HG03159 (cell line): ENCODE data around the gene ADGRV1.
"Not testable (repeated sequence)": the region's sequence is repeated elsewhere in the genome, so short reads cannot be mapped to it uniquely, and the experiment has no call there.

Experiments used
- ATAC-seq: cut with Tn5 transposase; IDR thresholded peaks from one replicate; pipeline ENCODE4 v1.9.1; 2021; ENCODE audit warnings: mild to moderate bottlenecking, moderate library complexity; ENCODE audit not compliant: unreplicated experiment

ADGRV1 gene

DNA sequence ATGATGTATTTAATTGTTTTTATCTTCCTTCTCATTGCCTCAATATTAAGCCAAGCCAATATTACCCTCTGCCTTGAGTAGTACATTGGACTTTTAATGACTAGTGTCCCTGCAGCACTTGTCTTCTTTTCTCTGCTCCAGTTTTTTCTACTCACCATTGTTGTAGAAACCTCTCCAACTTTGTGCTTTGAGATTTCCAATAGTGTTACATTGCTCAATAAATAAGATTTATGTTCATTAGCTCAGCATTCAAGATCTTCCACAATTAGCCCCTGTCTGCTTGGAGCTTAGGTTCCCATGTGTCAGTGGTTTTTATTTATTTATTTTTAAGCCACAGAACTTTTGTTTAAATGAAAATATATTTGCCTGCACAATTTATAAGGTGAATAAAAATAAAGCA is 145.3 kb downstream of the ADGRV1 start:
- no peak for ATAC-seq

DNA sequence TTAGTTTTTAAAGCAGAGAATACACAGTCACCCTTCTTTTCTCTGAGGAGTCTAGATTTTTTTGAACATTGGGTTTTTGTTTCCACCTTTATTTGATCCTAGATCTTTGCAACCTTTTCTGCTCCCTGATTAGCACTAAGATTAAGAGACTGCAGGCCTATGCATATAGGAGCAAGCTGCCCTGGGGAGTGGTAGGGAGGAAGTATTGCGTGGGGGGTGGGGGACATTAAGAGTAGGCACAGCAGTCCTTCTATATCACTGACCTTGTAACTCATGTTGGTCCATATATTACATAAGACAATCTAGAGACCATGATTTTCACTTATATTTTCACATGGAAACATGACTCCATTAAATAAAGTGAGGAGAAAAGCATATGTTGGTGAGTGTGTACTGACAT is 149.1 kb downstream of the ADGRV1 start:
- ATAC-seq = no peak

DNA sequence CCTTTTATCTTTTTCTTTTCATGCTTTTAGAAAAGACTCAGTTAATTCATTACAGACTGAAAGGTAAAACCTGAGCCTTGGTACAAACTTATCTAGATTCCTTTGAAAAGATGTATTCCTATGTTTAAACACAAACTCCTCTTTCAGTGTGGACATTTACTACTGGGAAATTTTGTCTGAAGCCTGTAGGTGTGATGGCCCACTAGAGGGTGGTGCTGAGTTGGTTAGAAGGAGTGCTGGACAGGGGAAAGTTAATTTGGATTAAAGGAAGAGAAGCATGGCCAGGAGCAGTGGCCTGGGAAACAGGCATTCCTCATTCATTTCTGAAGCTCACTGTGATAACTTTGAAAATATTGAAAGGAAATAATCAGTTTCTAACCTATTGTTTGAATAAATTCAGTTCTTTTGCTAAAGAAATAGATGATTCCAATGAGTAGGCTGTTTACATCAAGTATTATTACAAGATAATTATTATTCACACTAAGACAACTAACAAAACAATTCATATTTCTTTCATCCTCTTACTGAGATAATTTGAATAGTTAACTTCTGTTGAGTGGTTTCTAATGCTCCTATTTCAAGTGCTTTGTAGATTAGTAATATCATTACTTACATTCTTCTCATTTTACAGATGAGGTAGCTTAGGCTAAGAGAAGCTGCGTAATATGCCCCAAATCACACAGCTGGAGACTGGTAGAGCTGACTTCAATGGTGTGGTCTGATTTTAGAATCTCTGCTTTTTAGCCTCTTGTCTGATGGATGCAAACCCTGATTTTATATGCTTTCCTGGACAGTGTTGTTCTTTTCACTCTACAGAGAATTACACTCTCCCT is 150.9 kb downstream of the ADGRV1 start:
- peak; percentile 84 for ATAC-seq

DNA sequence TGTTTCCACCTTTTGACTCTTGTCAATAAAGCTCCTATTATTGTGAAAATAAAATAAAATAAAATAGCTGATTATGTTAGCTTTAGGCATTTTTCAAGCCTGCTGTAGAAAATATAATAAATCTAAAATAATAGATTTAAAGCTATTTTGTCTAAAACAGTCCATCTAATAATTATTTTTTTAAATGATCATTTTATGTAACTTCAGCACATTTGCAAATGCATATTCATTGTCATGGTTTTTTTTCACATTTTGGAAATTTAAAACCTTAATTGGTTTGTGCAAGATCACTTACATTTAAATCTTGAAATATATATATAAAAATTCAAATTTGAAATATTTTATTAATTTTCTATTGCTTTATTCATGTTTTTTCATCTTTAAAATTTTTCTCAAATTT is 159.8 kb downstream of the ADGRV1 start:
- ATAC-seq = no peak

DNA sequence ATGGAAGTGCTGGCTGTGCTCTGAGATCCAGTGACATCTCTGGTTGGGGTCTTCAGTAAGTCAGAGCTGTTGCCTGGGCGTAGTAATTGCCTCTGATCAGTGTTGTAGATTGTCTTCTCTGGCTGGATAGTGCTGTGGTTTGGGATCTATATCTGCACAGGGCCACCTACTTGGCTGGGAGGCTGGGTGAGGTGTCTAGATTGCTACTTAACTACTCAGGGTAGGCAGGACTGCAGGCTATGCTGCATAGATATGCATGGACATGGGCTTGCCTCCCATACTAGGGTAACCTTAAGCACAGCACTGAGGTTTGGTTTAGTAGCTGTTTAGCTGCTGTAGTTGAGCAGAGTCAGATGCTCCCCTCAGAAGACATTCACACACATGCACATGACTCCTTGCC is 181.0 kb downstream of the ADGRV1 start:
- ATAC-seq = no peak

DNA sequence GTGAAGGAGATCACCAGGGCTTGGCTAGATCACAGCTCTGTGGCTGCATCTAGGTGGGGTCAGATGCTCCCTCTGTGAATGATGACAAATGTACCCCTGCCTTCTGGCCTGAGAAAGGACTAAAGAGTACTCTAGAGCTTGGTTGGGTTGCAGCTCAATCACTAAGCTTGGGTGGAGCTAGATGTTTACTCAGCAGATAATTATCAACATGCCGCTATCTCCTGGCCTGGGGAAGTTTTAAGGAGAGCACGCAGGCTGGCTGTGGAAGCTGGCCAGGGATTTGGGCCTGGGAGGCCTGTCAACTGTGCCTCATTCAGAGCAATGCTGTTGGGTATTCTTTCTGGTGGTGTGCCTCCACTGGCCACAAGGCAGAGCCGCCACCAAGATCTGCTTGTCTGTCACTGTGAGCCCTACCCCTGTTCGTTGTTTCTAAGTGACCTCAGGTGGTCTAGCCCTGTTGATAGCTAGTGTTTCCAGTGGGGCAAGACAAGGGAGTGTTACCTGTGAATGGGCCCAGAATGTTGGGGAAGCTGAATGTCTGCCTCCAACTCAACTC is 181.7 kb downstream of the ADGRV1 start:
- ATAC-seq = no peak

DNA sequence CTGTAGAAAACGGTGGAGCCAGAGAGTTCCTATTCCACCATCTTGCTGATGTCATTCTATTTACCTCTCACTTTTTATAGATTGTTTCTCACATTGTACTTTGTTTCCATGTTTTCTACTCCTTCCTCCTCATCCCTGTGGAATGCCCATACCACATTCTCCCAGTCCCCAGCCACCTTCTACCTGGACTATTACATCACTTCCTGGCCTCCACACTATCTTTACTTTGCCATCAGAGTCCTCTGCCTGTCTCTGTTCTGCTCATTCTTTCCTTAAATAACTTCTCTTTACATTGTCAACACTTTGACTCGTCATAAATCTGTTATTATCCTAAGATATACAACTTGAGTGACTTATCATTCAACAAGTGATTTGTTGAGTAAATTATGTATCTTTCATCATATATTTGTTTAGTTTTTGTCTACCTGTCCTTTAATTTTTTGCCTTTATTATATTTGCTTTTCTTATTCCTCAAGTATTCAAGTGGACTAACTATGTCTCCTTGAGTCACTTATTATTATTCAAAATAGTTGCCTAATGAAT is 182.5 kb downstream of the ADGRV1 start:
- ATAC-seq = no peak

DNA sequence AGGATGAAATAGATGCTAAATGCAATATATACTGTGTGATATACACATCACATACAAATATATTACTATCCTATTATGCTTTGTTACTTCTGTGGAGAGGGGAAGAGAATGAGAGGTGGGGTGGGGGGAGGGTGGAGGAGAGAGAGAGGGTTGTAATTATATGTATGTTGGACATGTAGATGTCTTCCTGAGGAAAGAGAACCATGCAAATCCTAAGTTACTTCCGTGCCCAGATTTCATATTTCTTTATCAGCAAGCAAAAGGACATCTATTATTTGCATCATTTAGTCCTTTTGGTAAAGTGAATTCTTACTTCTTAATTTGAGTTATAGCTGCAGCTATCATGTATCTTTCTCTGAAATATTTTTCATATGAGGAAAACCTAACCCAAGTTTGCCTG is 187.5 kb downstream of the ADGRV1 start:
- no peak for ATAC-seq

DNA sequence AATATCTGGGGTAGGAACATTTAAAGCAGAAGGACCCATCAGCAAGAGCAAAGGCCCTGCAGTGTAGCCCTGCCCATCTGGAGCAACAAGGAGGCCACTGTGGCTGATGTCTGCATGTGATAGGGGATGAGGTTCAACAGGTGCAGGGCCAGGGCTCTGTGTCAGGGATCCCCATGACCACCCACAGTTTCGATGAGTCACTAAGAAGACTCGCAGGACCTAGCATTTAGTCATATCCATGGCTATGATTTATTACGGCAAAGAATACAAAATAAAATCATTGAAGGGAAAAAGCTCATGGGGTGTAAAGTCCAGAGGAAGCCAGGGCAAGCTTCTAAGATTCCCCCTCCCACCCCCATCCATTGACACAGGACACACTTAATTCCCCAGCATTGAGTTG is 188.6 kb downstream of the ADGRV1 start:
- ATAC-seq = no peak

DNA sequence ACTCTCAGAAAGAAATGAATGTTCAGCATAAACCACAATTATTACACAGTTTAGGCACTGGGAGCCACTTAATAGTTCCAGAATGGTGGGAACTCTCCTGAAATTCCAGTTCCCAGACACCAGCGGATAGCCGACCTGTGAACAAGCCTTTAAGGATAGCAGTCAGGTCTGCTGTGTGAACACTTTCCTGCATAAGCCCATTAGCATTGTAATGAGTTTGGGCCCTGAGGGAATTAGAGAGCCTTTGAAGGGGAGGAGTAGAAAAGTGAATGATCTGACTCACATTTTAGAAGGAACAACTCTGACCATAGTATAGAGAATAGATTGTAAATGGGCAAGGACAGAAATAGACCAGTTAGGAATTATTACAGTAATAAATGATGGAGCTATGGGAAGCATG is 189.1 kb downstream of the ADGRV1 start:
- ATAC-seq = no peak

DNA sequence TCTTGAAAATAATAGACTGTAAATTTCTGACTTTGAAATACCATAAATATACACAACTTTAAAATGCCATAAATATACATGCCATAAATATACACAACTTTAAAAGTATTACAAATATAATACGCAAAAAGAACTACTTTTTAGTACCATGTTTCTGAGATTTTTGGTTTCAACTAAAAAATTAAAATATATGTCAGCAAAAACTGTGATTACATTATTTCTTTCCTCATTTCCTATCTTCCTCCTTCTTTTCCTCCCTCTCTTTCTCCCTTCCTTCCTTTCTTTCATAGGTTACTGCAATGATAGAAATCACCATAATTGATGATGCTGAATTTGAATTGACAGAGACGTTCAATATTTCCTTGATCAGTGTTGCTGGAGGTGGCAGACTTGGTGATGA is 200.5 kb downstream of the ADGRV1 start:
- ATAC-seq = no peak

DNA sequence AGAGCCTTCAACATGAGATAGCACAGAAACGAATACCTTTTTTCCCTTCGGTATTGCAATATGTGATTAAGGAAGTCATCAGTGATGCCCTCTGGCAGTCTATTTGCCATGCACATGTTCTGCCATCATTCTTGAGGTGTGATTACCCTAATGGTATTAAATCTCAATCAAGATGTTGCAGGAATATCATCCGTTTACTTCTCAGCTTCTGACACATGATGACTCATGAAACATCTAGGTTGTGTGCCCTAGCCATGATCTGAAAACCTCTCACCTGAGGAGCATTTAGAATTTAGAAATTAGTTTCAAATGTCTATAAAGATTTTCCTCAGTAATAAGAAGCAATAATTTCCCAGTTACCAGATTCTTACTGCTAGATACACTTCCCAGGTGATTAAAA is 209.1 kb downstream of the ADGRV1 start:
- no peak for ATAC-seq

DNA sequence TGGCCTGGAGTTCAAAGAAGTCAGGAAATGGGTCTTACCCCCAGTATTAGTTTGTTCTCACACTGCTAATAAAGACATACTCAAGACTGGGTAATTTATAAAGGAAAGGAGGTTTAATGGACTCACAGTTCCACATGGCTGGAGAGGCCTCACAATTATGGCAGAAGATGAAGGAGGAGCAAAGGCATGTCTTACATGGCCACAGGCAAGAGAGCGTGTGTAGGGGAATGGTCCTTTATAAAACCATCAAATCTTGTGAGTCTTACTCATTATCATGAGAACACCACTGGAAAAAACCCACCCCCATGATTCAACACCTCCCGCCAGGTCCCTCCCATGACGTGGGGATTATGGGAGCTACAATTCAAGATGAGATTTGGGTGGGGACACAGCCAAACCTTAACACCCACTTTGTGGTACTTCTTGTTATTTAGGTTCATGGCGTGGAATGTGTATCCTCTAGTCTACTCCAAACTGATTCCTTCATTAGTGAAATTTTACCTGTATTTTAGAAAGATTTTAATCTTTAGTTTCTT is 211.5 kb downstream of the ADGRV1 start:
- ATAC-seq = not testable (repeated sequence)

DNA sequence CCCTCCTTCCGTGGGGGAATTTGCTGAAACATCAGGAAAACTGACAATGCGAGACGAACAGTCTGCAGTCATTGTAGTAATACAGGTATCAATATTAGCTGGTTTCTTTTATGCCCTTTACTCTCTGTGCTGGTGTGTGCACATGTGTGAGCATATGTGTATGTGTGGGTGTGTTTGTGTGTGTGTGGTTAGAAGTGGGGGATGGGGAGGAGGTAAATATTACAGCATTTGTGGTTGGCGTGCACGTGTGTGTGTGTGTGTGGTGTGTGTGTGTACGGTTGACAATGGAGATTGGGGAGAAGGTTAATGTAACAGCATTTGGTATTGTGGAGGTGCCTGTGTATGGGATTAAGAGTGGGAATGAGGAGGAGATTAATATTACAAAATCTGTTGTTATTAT is 219.4 kb downstream of the ADGRV1 start:
- no peak for ATAC-seq

DNA sequence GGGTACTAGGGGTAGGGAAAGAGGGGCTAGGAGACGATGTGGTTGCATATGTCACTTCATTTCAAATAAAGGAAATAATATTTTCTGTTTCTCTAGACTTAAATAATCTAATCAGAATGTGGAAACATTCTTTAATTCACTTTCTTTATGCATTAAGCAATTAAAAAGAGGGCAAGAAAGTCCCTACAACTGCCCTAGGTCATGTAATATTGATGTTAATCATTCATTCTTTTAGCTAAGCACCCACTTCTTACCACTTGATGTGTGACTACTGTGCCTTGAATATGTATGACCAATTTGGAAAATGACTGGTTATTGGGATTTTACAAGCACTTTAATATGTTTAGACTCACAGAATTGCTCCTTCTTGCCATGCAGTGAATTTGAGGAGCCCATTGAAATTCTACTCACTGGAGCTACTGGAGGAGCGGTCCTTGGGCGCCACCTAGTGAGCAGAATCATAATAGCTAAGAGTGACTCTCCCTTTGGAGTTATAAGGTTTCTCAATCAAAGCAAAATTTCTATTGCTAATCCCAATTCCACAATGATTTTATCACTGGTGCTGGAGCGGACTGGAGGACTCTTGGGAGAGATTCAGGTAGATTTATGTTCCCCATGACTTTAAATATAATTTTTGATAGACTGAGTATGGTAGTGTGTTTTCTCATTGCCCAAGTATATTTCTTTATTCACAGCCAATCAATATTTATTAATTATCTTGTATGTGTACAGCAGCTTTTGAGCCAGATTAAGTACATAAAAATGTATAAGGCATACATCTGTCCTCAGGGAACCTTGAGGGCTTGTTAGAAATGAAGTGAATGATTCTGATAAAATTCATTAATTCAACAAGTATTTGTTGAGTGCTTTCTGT is 225.1 kb downstream of the ADGRV1 start:
- ATAC-seq = peak; percentile 98

DNA sequence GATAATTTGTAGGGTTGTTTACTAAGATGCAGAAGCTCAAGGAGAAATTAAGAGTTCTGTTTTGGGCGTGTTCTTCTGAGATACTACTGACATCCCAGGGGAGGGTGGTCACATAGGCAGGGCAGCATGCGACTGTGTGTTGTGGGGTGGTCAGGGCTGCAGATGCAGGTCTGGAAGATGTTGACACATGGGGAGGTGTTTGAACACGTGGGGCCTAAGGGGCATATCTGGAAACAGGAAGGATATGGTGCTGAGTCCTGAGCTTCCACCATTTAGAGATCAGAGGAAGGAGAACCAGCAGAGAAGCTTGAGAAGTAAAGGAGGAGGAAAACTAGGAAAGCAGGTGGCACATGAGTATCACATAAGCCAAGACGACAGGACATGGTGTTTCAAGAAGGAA is 228.2 kb downstream of the ADGRV1 start:
- ATAC-seq = no peak

DNA sequence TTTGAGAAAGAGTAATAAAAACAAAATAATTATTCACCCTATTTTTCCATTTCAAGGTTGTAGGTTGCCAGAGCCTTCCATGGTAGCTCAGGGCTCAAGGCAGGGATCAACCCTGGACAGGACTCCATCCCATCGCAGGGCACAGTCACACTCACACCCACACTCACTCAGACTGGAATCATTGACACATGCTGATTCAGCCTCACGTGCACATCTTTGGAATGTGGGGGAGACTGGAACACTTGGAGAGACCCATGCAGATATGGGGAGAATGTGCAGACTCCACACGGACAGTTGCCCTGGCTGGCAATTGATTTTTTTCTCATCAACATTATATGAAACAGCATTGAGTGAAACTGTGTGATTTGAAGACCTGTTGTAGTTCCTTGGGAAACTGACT is 234.1 kb downstream of the ADGRV1 start:
- no peak for ATAC-seq

DNA sequence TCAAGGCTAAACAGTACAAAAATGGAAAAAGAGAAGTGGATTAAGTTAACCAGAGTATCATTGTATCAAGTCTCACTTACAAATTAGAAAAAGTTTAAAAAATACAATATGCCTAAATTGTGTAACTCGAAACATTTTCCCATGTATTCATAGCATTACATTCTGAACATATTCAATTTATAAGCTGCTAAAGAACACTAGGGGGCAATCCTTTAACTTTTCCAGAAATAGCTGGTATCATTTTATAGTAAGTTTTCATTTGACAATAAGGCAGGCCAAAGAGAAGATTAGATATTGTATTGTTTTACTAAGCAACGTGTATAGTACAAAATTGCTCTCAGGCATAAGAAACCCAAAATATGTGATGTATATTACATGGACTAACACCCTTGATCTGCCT is 234.6 kb downstream of the ADGRV1 start:
- no peak for ATAC-seq

DNA sequence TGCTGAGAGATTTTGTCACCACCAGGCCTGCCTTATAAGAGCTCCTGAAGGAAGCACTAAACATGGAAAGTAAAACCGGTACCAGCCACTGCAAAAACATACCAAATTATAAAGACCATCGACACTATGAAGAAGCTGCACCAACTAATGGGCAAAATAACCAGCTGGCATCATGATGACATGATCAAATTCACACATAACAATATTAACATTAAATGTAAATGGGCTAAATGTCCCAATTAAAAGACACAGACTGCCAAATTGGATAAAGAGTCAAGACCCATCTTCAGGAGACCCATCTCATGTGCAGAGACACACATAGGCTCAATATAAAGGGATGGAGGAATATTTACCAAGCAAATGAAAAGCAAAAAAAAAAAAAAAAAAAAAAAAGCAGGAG is 238.3 kb downstream of the ADGRV1 start:
- ATAC-seq = not testable (repeated sequence)

DNA sequence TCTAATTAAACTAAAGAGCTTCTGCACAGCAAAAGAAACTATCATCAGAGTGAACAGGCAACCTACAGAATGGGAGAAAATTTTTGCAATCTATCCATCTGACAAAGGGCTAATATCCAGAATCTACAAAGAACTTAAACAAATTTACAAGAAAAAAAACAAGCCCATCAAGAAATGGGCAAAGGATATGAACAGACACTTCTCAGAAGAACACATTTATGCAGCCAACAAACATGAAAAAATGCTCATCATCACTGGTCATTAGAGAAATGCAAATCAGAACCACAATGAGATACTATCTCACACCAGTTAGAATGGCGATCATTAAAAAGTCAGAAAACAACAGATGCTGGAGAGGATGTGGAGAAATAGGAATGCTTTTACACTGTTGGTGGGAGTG is 241.5 kb downstream of the ADGRV1 start:
- not testable (repeated sequence) for ATAC-seq

DNA sequence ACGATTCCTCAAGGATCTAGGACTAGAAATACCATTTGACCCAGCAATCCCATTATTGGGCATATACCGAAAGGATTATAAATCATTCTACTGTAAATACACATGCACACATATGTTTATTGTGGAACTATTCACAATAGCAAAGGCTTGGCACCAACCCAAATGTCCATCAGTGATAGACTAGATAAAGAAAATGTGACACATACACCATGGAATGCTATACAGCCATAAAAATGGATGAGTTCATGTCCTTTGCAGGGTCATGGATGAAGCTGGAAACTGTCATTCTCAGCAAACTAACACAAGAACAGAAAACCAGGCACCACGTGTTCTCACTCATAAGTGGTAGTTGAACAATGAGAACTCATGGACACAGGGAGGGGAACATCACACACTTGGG is 241.9 kb downstream of the ADGRV1 start:
- not testable (repeated sequence) for ATAC-seq
